Activated CD8-positive, alpha-beta memory T cell treated with anti-CD3 and anti-CD28 coated beads for 1 hour (primary cell): ENCODE measurements around the gene C3orf70.
"Not testable (repeated sequence)": the region's sequence is repeated elsewhere in the genome, so short reads cannot be mapped to it uniquely, and the experiment has no call there.

Source experiments
- DNase-seq, 2 donors: peaks; one replicate each; pipeline ENCODE4 v3.0.0-alpha.2; 2020; ENCODE audit warnings: low read depth in 1 of 2; ENCODE audit errors: extremely low read depth in 1 of 2

The C3orf70 gene

GRCh38 chr3:185151101-185151963 is 1.5 kb downstream of the C3orf70 start:
- DNase-seq = no peak

DNA sequence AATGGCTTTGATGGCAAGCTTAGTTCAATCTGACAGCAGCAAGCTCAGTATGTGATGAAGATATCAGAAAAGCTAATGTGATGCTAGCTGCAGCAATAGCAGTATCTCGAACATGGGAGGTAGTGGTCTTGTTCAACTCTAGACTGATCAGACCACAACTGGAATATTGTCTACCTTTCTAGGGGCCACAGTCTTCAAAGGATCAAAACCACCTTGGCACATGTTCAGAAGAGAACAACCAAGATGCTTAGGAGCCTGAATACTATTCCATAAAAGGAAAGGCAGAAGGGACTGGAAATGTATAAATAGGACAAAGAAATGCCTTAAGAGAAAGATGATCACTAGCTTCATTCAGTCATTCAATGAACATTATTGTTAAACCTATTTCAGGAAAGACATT is 2.3 kb downstream of the C3orf70 start:
- no peak for DNase-seq

DNA sequence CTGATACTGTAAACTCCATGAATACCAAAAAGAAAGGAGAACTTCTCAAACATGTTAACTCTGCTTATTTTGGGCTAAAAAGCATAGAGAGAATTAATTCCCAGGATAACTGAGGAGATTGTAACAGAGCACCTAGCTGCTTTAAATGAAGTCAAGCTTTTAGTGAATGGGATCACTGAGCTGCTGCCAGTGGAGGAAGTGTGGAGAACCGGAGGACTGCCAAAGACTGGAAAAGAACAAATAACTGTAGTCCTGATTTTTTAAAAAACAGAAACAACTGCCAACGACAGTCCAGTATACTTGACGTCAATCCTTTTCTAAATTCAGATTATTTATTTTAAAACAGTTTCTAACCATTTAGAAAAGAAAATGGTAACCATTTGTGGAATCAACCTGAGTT is 3.3 kb downstream of the C3orf70 start:
- no peak for DNase-seq

DNA sequence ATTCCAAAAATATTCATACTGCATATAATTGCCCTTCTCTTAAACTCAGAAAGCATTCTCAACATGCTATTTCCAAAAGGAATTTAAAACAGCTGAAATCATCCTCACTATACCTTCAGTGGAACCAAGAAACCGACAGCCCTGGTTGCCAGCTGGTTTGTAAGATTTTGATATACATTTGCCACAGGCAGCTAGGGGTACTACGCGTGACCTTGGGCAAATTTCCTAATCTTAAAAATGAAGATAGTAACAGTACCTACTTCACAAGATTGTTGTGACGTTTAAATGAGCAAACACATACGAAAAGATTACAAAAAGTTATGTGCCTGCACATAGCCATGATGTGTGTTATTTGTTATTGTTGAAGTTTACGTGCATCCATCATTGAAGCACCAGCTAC is 7.3 kb downstream of the C3orf70 start:
- DNase-seq = no peak

DNA sequence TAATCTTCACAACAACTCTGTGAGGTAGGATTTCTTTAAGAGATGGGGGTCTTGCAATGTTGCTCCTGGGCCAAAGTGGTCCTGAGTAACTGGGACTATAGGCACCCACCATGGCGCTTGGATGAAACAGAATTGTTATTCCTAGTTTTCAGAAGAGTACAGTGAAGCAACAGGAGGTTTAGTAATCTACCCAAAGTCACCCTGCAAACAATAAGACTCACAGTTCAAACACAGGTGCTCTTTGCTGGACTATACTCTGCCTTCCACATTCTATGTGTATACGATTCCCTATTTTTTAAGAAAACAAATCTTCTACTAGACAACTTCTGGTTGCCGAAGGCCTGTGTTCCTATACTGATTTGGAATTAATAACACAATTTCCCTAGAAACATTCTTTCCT is 8.1 kb downstream of the C3orf70 start:
- DNase-seq = no peak

DNA sequence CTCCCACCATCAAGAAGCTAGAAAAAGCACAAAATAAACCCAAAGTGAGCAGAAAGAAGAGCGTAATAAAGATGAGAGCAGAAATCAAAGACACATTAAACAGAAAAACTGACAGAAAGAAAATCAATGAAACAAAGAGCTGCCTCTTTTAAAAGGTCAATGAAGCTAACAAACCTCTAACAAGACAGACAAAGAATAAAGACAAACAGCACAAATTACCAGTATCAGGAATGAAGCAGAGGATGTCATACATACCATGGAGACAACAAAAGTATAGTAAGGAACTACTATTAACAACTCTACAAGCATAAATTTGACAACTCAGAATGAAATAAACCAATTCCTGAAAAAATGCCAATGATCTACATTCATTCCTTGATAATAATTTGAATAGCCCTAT is 15.0 kb downstream of the C3orf70 start:
- DNase-seq = no peak

DNA sequence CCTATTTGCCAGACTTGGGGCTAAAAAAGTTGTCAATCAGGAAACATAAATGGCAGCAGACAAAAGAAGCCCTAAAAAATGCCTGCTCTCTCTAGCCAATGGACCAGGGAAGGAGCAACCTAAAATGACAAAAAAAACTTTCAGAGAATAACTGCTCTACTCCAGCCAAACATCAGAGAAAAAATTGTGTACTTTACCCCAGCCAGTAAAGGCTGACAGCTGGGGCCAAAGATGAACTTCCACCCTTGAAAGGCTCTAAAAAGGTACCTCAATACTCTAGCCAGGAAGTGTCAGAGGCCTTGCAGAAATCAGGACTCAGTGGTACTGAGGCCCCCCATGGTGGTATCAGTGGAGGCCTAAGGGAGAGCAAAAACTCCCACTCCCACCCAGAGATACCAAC is 18.4 kb downstream of the C3orf70 start:
- DNase-seq = no peak

DNA sequence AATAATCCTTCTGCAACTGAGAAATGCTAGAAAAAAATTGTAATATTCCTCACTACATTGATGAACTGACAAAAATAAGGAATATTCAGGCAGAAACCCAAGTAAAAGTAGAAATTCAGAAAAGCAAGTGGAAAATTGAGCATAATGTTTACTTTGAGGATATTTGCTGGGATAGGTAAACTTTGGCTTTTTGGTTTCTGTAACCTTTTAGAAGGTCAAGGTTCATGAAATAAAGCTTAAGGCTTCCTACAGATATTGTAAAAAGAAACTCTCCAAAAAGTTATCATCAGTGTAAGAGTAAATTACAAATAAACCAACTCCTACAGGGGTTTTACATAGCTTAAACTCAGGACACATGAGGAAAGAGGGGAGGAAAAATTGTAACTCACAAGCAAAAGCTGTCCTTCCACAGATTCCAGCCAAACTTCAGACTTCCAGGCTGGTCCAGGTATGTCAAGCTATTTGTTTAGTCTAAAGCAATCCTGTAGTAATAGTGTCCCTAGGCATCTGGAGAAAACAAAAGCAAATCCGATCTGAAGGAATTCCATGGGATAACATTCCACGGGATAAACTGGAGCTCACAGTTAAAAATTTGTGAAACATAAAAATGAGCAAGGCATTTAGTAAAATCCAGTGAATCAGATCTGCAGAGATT is 21.1 kb downstream of the C3orf70 start:
- no peak for DNase-seq

DNA sequence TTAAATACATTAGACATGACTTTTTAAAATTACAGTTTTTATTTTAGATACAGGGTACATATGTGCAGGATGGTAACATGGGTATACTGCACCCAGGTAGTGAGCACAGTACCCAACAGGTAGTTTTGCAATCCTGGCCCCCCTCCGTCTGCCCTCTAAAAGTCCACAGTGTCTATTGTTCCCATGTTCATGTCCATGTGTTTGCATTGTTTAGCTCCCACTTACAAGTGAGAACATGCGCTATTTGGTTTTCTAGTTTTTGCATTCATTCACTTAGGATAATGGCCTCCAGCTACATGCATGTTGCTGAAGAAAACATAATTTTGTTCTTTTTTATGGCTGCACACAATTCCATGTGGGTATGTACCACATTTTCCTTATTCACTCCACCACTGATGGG is 23.8 kb downstream of the C3orf70 start:
- no peak for DNase-seq

- no peak for DNase-seq
These were observed 26.7 kb downstream of the C3orf70 start for GRCh38 chr3:185126201-185126600.

DNA sequence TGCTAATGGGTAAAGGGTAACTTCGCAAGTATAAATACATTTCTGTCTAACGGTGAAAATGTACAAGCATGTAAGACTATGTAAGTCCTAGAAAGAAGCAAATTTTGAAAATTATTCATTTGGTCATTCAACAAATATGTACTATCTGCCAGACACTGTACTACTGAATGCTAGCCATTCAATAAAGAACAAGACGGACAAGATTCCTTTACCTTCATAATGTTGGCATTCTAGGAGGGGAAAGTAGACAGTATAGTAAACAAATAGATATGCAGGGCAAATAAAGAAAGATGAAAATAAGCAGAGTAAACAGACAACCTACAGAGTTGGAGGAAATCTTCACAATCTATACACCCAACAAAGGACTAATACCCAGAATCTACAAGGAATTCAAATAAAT is 32.7 kb downstream of the C3orf70 start:
- DNase-seq = no peak

- no peak for DNase-seq
These were observed 37.5 kb downstream of the C3orf70 start for GRCh38 chr3:185115371-185115770.

- DNase-seq = no peak
These were observed 38.1 kb downstream of the C3orf70 start for GRCh38 chr3:185114756-185115155.

DNA sequence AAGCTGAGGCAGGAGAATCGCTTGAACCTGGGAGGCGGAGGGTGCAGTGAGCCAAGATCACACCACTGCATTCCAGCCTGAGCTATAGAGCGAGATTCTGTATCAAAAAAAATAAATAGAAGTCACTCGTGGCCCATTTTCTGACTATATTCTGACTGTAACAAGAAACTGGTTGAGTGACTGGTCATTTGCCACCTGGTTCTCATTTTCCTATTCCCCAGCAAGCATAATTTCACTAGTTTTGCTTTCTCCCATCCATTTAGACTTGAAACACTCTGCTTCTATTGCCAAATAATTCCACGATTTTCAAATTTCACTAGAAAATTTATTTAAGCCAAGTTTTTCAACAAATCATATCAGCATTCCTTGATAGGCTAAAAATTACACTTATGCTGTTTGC is 40.7 kb downstream of the C3orf70 start:
- no peak for DNase-seq

DNA sequence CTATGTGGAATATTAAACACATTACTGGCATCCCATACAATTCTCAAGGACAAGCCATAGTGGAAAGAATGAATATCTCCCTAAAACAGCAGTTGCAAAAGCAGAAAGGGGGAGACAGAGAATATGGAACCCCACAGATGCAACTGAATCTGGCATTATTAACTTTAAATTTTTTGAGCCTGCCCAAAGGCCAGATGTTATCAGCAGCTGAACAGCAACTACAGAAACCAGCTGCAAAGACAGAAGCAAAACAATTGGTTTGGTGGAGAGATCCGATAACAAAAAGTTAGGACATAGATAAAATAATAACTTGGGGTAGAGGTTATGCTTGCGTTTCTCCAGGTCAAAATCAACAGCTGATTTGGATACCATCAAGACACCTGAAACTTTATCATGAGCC is 43.8 kb downstream of the C3orf70 start:
- DNase-seq = not testable (repeated sequence)

GRCh38 chr3:185106256-185106890 is 46.5 kb downstream of the C3orf70 start:
- not testable (repeated sequence) for DNase-seq

GRCh38 chr3:185103359-185104127 is 49.3 kb downstream of the C3orf70 start:
- DNase-seq = no peak

DNA sequence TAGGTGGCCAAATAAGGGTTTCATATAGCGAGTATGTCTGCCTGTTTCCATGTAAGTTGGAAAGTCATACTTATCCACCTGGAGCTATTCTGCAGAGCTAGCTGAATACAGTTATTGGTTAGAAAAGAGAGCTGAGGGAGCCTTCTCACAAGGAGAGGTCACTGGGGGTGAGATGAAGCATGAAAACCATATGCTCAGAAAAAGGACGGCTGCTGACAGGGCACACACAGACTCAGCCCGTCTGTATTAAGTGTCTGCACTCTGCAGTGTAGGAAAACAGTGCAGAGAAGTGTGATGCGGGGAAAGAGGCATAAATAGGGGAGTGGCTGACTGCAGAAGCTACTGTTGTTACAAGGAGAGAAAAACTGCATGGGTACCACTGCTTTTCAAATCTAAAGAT is 58.2 kb downstream of the C3orf70 start:
- no peak for DNase-seq

DNA sequence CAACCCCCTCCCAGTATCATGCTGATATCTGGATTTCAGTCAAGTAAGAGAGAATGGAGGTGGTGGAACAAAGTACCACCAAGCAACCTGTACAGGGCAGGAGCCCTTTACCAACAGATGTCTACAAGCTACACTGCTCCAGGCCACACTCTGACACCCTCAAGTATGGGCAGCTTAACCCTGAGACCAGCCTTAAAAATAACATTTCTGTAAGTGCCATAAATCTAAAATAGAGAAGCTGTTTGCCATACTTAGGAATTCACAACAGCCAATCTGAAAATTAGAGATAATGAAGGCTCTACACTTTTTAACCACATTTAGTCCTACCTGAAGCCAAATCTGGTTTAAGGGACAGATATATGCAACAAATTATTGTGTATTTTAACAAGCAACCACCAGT is 59.7 kb downstream of the C3orf70 start:
- no peak for DNase-seq

GRCh38 chr3:185090811-185091210 is 62.0 kb downstream of the C3orf70 start:
- no peak for DNase-seq

- no peak for DNase-seq
These were observed 63.1 kb downstream of the C3orf70 start for GRCh38 chr3:185089751-185090150.
